ENCODE results near the gene SLC12A9.

Gene SLC12A9

GRCh38 chr7:100863406-100863950 is 11.0 kb downstream of the SLC12A9 start:
- no peak for DNase-seq

GRCh38 chr7:100864263-100864845 is 11.8 kb downstream of the SLC12A9 start:
- DNase-seq: no peak

- DNase-seq: no peak
Measured at GRCh38 chr7:100865372-100865911, 12.9 kb downstream of the SLC12A9 start.

DNA sequence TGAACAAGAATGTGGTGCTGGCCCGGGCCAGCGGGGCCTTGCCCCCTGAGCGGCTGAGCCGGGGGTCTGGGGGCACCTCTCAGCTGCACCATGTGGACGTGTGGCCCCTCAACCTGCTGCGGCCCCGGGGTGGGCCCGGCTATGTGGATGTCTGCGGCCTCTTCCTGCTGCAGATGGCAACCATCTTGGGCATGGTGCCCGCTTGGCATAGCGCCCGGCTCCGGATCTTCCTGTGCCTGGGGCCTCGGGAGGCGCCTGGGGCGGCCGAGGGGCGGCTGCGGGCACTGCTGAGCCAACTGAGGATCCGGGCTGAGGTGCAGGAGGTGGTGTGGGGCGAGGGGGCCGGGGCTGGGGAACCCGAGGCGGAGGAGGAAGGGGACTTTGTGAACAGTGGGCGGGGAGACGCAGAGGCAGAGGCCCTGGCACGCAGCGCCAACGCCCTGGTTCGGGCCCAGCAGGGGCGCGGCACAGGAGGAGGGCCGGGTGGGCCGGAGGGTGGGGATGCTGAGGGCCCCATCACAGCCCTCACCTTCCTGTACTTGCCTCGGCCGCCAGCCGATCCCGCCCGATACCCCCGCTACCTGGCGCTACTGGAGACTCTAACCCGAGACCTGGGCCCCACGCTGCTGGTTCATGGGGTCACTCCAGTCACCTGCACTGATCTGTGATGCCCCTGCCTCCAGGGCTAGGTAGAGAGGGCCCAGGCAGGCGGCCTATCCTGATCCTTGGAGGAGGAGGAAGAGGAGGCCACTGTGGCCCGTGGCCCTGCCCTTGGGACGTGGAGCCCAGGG is 13.6 kb downstream of the SLC12A9 start:
- DNase-seq: peak in 1 of 2 experiments; percentile 36

DNA sequence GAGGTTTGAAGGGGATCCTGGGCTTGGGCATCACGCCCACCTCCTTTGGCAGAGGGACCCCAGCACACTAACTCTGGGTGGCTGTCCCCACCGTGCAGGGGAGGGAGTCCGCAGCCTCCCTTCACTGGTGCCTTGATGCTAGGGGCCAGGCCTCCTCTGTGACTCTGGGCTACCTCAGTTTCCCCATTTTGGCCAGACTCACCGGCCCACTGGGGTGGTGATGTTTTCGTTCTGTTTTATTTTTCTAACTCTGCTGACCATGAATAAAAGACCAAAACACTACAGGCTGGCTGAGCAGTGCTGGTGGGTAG is 14.2 kb downstream of the SLC12A9 start:
- DNase-seq: no peak

GRCh38 chr7:100867040-100867775 is 14.7 kb downstream of the SLC12A9 start, which contains the start of gene TRIP6:
TRIP6 (plus strand) TSS chr7:100867387; CDS start chr7:100867498, 111 bp downstream.
- DNase-seq: no peak

DNA sequence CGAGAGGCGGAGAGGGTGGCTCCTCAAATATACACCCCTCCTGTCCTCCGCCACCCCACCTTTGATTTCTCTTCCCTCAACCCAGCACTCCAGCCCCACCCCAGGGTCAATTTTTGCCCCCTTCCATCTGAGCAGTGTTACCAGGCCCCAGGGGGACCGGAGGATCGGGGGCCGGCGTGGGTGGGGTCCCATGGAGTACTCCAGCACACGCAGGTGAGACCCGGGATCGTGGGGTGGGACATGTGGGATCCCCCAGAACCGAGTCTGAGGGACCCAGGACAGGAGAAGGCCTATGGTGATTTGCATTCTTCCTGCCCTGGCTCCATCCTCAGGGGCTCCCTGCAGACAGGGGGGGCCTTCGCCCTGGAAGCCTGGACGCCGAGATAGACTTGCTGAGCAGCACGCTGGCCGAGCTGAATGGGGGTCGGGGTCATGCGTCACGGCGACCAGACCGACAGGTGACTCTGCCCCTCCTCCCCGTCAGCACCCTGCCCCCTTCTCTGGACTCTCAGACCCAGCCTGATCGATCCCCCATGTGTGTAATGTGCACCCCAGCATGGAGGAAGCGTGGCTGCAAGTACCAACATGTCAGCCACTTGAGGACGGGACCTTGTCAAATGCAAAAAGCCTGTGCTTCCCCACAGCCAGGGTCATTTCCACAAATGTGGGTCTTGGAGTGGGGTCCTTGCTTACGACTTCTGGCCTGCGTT is 15.4 kb downstream of the SLC12A9 start:
- DNase-seq: no peak

DNA sequence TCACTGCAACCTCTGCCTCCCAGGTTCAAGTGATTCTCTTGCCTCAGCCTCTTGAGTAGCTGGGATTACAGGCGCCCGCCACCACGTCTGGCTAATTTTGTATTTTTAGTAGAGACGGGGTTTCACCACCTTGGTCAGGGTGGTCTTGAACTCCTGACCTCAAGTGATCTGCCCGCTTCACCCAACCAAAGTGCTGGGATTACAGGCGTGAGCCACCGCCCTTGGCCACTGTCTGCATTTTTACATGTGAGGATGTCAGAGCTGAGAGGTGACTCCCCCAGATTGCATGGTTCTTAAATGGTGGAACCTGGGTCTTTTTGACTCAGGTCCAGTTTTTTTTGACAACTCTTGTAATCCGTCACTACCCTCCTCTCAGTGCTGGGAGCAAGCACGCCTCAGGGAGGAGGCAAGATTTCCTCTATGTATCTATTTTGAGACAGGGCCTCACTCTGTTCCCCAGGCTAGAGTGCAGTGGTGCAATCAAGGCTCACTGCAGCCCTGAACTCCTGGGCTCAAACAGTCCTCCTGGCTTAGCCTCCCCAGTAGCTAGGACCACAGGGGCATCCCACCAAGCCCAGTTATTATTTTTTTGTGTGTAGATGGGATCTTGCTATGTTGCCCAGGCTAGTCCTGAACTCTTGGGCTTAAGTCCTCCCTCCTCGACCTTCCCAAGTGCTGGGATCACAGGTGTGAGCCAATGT is 21.2 kb downstream of the SLC12A9 start:
- DNase-seq: no peak

GRCh38 chr7:100874300-100874576 is 21.7 kb downstream of the SLC12A9 start:
- DNase-seq: no peak

GRCh38 chr7:100874577-100875355 is 22.3 kb downstream of the SLC12A9 start, which contains the start of gene SRRT:
SRRT (plus strand) TSS chr7:100875103; CDS start chr7:100875591, 488 bp downstream.
- DNase-seq: peak; percentile 99

- peak in 1 of 2 experiments; percentile 23 for DNase-seq
Measured at GRCh38 chr7:100875356-100875751, 22.8 kb downstream of the SLC12A9 start.

DNA sequence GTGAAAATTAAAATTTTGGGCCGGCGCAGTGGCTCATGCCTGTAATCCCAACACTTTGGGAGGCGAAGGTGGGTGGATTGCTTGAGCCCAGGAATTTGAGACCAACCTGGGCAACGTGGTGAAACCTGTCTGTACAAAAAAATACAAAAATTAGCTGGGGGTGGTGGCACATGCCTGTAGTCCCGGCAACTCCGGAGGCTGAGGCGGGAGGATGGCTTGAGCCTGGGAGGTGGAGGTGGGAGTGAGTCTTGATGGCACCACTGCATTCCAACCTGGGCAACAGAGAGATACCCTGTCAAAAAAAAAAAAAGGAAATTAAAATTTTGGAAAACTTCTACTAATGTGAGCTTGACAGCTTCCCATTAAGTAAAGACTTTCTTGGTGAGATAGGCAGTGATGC is 25.5 kb downstream of the SLC12A9 start:
- DNase-seq: no peak

DNA sequence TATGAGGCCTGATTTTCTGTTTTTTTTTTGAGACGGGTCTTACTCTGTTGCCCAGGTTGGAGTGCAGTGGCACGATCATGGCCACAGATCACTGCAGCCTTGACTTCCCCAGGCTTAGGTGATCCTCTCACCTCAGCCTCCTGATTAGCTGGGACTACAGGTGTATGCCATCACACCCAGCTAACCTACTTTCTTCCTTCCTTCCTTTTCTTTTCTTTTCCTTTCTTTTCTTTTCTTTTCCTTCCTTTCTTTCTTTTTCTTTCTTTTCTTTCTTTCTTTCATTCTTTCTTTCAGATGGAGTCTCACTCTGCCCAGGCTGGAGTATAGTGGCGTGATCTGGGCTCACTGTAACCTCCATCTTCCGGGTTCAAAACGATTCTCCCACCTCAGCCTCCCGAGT is 26.2 kb downstream of the SLC12A9 start:
- no peak for DNase-seq

DNA sequence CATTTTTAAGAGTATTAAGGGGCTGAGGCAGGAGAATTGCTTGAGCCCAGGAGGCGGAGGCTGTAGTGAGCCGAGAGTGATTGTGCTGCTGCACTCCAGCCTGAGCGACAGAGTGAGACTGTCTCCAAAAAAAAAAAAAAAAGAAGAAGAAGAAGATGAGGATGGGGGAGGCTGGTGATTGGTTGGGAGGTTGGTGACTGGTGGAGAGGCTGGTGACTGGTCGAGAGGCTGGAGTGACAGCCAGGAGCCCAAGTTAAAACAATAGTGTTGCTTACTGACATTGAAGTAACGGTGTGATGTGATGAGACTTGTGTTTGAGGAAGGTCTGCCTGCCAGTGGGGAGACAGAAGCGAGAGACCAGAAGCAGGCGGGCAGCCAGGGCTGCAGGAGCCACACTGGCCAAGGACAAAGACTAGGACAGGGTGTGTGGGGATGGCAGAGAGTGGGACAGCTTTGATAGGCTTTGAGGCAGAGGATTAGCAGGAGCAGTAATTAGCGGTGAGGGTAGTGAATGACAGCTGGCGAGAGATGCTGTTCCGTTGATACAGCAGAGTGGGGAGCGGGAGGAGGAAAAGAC is 27.3 kb downstream of the SLC12A9 start:
- DNase-seq: no peak

- no peak for DNase-seq
Measured at GRCh38 chr7:100880645-100881044, 28.1 kb downstream of the SLC12A9 start.

DNA sequence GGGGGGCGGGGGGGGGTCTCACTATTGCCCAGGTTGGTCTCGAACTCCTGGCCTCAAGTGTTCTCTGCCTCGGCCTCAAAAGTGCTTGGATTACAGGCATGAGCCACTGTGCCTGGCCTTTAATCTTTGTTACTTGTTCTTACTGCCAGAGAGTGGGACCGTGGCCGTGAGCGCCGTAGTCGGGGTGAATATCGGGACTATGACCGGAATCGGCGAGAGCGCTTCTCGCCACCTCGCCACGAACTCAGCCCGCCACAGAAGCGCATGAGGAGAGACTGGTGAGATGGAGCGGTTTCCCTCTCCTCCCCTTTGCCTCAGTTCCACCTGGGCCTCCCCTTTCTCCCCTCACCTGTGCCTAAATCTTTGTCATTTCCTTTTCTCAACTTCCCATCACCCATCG is 28.6 kb downstream of the SLC12A9 start:
- DNase-seq: no peak

GRCh38 chr7:100882201-100882600 is 29.7 kb downstream of the SLC12A9 start:
- DNase-seq: no peak

DNA sequence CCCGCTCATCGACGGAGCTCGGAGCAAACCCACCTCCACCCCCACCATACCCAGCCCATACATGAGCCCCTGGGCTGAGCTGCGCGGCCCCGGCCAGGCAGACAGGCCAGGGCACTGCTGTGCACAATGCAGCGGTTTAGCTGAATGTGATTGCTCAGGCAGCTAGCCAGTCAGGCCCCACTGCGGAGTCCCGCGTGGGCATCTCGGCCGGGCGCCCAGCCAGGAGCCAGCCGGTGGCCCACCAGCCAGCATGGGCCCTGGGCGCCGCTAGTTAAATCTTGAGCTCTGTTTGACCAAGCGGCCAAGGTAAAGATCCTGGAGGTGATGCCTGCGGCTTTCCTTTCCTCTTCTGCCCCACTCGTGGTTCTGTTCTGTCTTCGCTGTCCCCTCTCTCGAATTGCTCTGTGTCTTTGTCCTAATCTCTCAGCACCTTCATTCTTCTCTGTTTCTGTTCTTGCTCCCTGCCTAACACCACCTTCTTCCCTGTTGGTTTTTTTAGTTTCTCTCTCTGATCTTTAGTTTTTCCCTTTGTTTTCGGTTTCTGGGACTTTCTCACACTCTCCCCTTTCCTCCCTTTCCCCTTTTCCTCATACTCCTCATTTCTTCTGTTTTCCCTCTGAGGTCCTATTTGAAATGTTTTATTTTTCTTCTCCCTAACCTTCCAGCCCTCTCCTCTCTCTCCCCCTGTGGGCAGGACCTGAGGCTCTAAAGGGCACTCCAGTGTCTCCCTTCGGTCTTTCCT is 30.4 kb downstream of the SLC12A9 start:
- DNase-seq: no peak

DNA sequence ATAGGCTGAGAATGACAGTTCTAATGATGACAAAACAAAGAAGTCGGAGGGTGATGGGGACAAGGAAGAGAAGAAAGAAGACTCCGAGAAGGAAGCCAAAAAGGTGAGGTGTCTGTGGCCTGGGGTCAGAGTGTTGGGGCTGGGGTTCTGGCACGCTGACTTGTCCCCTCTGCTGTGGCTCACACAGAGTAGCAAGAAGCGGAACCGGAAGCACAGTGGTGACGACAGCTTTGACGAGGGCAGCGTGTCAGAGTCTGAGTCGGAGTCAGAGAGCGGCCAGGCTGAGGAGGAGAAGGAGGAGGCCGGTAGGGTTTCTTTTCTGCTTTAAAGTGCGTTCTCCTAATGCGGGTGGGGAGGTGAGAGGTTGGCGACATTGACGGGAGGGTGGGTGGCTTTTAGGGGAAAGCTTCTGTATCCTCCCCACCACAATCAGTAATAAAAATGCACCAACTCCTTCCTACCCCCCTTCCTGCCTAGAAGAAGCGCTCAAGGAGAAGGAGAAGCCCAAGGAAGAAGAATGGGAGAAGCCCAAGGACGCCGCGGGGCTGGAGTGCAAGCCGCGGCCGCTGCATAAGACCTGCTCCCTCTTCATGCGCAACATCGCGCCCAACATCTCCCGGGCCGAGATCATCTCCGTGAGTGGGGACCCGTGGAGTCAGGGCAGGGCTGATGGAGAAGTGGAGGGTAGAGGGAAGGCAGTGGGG is 32.4 kb downstream of the SLC12A9 start:
- DNase-seq: no peak
